Measurements from ENCODE around the gene FGF1.

Gene FGF1

GRCh38 chr5:142643634-142644033, 42.3 kb downstream of the FGF1 start:
- no peak for DNase-seq (ENCODE audit: low spot score)

DNA sequence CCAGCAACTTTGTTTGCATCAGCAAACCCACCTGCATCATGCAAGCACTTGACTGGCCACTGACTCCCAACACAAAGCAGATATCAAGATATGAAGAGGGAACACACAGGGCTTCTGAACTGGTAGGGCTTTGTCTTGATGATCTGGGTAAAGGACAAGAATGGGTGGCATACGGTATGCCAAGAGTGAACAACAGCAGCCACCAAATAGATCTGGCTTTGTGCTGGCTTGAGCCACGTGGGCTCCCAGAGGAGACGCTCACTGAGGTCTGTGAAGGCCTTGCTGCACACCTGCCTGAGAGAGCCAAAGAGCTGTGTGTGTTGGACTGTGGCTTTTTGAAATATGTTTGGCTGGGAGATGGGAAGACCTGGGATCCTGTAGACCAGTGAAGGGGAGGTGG, 43.5 kb downstream of the FGF1 start:
- DNase-seq (ENCODE audit: low spot score), result no peak

- DNase-seq (ENCODE audit: low spot score), result no peak
These were observed 44.2 kb downstream of the FGF1 start for GRCh38 chr5:142641711-142642110.

GRCh38 chr5:142640316-142641005, 45.4 kb downstream of the FGF1 start:
- DNase-seq (ENCODE audit: low spot score), result no peak

DNA sequence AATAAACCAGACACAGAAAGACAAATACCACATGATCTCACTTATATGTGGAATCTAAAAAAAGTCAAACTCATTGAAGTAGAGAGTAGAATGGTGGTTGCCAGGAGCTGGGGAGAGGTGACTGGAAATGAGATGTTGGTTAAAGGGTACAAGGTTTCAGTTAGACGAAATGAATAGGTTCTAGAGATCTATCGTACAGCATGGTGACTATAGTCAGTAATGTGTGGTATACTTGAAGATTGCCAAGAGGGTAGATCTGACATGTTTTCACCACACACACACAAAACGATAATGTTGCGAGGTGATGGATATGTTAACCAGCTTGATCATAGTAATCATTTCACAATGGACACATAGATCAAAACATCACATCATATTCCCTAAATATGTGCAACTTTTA, 46.4 kb downstream of the FGF1 start:
- DNase-seq (ENCODE audit: low spot score), result no peak

DNA sequence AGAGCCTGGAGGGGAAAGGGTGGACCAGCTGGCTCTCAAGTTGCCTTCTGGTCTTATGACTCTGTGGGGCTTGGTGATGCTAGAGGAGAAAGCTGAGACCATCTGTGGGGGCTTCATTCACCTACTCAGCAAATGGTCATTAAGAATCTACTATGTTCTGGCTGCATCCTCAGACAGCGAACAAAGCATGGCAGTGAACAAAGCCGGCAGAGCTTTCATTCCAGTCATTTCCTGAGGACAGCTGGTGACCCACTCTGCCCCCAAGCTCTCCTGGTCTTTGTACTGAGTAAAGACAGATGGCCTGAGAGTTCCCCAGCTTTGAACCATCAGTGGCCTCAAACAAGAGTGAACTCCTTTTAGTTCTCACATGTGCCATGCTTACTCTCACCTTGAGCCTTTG, 48.0 kb downstream of the FGF1 start:
- DNase-seq (ENCODE audit: low spot score), result no peak

DNA sequence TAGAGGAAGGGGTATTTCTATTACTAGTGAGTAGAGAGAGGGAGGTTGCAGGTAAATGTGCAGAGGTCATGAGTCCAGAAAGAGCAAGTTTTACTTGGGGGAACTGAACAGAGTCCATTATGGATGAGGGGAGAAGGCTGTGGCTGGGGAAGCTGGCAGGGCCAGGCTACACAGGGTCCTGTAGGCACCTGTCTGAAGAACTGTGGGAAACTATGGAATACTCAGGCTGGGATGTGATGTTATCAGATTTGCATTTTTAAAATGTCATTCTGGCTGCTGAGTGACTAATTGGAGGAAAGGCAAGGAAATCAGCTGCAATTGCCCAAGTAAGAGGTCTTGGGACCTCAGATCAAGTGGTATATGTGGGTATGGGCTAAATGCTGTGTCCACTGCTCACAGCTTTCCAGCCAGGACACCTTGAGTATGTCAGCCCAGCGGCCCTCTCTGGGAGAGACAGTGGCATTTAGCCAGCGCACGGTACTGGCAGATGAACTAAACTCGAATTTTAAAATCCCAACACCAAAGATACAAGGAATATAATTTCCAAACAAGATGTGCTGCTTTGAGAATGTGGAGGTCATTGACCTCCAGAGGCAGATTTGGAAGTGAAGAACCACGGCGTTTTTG, 49.1 kb downstream of the FGF1 start:
- DNase-seq (ENCODE audit: low spot score), result no peak

DNA sequence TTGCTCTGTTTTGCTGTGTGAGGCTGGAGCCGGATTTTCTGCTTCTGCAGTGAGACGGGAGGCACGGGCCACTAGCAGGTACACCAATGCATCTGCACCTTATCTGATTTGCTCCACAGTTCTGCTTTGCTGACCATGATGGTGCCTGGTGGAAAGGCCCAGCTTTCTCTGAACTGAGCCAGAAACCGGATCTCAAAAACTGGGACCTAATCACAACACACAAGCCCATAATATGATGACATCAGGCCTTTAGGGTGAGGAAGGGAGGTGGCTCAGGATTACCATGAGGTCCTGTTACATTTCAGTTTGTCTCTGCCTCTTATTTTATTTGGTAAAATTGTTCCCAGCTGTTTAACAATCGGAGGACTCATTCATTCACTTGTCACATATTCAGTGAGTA, 49.8 kb downstream of the FGF1 start:
- no peak for DNase-seq (ENCODE audit: low spot score)

DNA sequence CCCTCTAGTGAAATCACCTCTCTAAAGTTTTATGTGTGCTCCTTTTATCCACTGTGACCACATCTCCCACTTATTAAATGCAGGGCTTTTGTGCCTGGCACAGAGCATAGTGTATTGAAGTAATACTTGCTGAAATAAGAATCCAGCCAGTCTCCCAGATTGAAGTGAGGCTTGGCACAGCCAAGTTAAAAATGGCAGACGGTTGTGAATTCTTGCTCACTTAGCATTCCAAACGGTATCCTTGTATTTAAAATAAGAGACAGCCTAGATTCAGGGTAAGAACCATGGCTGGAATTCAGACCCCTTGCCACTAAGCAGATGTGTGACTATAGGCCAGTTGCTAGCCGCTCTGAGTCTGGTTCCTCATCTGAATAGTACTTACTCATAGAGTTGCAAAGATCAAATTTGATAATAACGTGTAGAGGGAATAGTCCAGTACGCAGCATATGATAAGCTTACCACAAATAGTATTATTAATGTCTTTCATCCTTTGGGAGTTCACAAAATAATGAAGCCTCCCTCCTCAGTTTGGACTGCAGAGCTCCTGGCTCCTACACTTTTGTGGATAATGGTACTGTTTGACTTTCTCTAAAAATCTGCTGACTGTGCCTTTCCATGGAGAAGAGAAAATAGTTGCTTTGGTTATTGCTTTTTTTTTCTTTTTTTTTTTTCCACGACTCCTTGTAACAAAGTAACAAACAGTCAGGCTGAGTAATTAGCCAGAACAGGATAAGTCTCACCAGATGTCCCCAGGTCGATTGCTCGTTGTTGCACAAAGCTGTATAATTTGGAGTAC, 51.5 kb downstream of the FGF1 start:
- no peak for DNase-seq (ENCODE audit: low spot score)

DNA sequence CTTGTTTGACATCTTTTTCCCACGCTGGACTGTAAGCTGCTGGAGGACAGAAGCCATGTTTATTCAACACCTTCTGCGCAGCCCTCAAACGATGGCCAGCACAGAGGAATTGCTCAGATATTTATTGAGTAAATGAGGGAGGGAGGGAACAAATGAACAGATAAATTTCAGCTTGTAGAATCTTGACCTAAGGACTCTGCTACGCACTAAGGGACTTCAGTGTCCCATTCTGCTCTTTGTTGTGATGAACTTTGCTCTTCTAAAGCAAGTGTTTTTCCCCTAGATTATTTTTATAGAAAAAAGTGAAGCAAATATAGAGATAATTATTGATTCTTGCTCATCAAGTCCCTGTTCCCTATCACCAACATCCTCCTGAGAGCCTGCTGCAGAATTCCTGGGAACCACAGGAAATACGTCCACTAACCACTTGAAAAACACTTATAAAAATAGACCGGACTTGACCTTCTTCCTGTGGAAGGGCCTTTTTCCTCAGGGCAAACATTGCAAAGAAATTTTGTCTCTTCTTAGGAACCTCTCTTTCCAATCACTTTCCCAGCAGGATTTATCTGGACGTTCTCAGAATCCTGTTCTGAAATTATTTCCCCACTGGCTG, 54.9 kb downstream of the FGF1 start:
- no peak for DNase-seq (ENCODE audit: low spot score)

DNA sequence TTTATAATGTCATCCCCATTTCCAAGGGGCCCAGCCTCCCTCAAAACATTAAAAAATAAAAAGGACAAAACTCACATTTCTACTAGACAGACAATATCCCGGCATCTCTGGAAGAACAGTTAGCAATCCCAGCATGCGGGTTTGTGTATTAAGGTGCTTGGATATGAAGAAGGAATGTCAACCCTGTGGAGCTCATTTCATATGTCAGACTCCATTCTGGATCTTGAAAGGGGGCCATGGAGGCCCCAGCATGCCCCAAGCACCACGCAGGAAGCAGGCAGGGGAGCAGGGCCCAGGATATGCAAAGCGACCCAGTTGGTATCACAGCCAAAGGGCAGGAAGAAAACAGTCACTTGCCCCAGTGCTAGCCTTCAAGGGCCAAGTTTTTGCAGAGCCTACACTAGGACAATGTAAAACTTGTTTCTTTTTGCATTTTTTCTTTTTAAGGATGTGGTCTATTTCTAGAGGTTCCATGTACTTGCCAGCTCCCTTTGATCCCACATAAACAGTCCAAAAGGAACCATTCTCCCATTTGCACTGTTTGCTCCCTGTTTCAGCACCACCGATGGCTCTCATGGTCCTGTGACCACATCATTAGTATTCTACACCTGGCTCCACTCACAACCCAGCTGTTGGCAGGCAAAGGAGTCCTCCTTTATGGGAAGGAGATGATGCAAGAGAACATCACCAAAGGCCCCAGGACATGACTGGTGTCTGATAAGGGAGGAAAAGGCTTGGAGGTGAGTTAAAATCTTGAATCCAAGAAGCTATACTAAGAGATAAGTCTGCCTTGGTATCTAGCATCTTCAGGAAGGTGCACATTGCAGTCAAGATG, 58.3 kb downstream of the FGF1 start:
- no peak for DNase-seq (ENCODE audit: low spot score)

- no peak for DNase-seq (ENCODE audit: low spot score)
These were observed 59.1 kb downstream of the FGF1 start for GRCh38 chr5:142626786-142627185.

DNA sequence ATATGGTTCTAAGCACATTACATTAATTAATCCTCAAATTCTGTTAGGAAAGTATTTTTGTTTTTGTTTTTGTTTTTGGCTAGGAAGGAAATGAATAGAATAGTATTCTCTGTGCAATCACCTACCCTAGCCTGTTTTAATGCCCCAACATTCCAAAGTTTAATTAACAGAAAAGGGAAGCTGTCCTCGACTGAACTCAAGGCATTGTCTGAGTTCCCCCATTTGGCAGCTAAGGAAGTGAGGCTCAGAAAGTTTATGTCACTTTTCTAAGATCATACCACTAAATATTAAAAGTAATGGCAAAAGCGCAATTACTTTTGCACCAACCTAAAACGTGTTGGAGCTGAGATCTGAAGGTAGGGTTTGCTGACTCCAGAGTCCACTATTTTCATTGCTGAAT, 59.8 kb downstream of the FGF1 start:
- no peak for DNase-seq (ENCODE audit: low spot score)

- DNase-seq (ENCODE audit: low spot score), result peak; percentile 64
These were observed 64.7 kb downstream of the FGF1 start for GRCh38 chr5:142621227-142621626.

GRCh38 chr5:142619815-142620214, 66.1 kb downstream of the FGF1 start:
- DNase-seq (ENCODE audit: low spot score), result no peak

- peak; percentile 43 for DNase-seq (ENCODE audit: low spot score)
These were observed 67.8 kb downstream of the FGF1 start for GRCh38 chr5:142618130-142618523.

GRCh38 chr5:142617416-142618129, 68.3 kb downstream of the FGF1 start:
- no peak for DNase-seq (ENCODE audit: low spot score)

DNA sequence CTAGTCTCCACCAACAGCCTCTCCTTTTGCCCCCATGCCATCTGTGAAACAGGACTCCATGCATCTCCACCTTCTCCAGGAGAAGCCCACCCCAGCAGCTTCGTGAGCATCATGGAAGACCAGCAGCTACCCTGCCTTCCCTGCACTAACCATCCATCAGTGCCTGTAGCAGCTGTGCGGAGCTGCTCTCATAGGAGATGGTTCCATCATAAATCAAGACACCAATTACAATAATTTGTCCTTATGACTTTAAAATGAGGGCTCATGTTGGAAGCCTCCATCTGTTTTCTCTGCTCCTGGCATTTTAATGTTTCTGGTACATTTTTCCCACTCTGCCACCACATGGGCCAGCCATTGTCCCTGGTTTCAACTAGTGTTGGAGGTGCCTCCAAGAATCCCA, 69.9 kb downstream of the FGF1 start:
- no peak for DNase-seq (ENCODE audit: low spot score)

DNA sequence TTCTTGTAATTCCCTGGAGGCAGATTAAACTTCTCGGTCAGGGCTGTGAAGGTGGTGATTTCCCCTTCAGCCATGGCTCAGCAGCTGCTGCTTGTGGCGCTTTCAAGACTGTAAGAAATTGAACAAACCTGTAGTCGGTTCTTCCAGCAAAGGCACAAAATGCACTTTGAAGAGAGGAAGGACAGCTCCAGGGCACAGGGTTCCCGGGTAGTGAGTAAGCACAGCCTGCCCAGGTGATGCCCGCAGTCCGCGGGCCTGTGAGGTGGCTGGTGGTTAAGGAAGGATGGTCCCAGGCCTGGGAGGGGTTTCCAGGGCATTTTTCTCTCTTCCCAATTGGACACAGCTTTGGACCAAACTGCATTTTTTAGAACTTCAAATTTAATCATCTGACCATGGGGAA, 71.8 kb downstream of the FGF1 start:
- no peak for DNase-seq (ENCODE audit: low spot score)

GRCh38 chr5:142613271-142613671, 72.6 kb downstream of the FGF1 start:
- DNase-seq (ENCODE audit: low spot score), result no peak

Measured in AG08396 (cell line).